Measurements from ENCODE around the gene ZFP62. TPM values are rescaled to one million over a fixed set of nuclear protein-coding genes. Genes with fewer than 3 reads are reported as not detected.

ZFP62 gene
- total and polyA plus RNA-seq, 8 donors = 10.4 to 23.9 (median 14.6) TPM

DNA sequence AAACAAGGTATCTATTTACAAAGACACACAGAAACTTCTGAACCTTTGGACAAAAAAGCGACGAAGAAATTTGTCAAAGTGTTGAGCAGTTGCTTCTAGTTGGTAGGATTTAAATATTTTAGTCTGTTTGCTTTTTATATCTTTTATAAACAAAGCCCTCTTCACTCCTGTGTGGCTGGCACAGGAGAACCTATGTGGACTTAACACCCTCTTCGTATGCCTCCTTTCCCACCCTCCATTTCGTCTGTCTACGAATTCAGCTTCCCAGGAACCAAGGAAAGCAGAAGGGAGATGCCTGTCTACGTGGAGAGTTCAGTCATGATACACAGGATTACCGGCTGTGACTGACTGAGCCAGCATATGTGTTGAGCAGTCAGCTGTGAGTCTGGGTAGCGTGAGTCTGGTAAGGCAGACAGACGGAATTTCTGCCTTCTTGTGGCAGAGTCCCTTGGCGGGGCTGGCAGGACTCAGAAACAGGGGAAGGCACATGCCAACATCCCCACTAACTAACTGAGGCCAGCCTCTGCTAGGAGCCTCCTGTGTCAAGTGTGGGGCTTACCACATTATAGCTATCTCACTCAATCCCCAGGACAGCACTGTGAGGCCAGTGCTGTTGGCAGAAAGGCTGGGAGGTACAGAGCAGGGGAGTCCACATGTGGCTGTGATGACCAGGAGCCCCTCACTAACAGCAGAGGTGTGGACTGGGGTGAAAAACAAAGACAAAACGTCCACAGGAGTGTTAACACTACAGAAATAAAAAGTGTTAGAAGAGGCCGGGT is 13.9 kb upstream of the ZFP62 start:
- Histone ChIP-seq H3K4me1 (peaks cover 6 to 8% (median 7%) of the 10 kb centered on the region in 3 donors), H3K27me3 (no peaks in the 10 kb centered on the region), H3K36me3 (no peaks in the 10 kb centered on the region), H3K27ac (peak overlapping the region in 3 of 4 donors; percentile 7 to 62 (median 12)), H3K9me3 (no peaks in the 10 kb centered on the region), H3K4me3 (no peak overlapping the region)
- DNase-seq = no peak
- no peak for FAIRE-seq
- WGBS, 2 donors = 38 to 50% methylated on average over 12 of the region's 12 CpGs
- intact Hi-C loops (cut with DNase I) = no loop called here
- TF ChIP-seq, protein P1, sequence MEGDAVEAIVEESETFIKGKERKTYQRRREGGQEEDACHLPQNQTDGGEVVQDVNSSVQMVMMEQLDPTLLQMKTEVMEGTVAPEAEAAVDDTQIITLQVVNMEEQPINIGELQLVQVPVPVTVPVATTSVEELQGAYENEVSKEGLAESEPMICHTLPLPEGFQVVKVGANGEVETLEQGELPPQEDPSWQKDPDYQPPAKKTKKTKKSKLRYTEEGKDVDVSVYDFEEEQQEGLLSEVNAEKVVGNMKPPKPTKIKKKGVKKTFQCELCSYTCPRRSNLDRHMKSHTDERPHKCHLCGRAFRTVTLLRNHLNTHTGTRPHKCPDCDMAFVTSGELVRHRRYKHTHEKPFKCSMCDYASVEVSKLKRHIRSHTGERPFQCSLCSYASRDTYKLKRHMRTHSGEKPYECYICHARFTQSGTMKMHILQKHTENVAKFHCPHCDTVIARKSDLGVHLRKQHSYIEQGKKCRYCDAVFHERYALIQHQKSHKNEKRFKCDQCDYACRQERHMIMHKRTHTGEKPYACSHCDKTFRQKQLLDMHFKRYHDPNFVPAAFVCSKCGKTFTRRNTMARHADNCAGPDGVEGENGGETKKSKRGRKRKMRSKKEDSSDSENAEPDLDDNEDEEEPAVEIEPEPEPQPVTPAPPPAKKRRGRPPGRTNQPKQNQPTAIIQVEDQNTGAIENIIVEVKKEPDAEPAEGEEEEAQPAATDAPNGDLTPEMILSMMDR (IDR thresholded peaks at IDR 0.05) = no peak
- peak; percentile 67 to 74 (median 72) for ATAC-seq

DNA sequence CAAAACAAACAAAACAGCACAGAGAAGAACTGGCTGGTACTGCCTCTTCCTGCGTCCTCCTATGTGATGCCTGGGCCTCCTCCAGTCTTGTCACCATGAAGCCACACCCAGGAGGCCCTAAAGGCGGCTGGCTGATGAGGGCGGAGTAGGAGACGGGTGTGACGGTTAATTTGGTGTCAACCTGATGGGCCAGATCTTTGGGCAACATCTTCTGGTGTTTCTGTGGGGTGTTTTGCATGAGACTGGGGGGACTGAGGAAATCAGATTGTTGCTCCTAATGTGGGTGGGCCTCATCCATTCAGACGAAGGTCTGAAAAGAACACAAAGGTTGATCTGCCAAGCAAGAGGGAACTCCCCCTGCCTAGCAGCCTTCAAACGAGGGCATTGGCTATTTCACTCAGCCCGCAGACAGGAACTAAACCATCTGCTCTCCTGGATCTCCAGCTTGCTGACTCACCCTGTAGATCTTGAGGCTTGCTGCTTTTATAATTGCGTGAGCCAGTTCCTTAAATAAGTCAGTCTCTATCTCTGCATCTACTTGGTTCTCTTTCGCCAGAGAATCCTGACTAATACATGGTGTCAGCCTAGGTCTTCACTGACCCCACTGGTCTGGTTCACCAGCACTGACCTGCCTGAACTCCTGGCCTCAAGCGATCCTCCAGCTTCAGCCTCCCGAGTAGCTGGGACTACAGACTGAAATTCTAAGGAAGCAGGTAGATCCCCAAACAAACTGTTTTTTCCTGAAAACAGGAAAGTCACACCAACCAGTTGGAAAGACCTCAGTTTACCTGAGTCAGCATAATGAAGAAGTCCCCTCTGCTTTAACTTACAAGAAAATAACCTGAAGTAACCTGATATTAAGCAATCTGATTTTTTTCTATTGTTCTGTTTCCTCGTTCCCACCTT is 12.8 kb upstream of the ZFP62 start:
- TF ChIP-seq, protein P1 (IDR thresholded peaks at IDR 0.05) = no peak
- H3K27me3 ChIP-seq = no peaks in the 10 kb centered on the region
- peaks cover 6 to 8% (median 7%) of the 10 kb centered on the region in 3 donors for H3K4me1 ChIP-seq
- WGBS, 2 donors = 66 to 70% methylated on average over 13 of the region's 13 CpGs
- H3K9me3 ChIP-seq = no peaks in the 10 kb centered on the region
- intact Hi-C loops (cut with DNase I) = no loop called here
- FAIRE-seq = no peak
- ATAC-seq = peak; percentile 51 to 79 (median 64)
- H3K36me3 ChIP-seq = no peaks in the 10 kb centered on the region
- peak in 2 of 6 donors; percentile 45 to 52 for DNase-seq
- H3K4me3 ChIP-seq = no peak overlapping the region
- peak overlapping the region in 3 of 4 donors; percentile 6 to 62 (median 7) for H3K27ac ChIP-seq

DNA sequence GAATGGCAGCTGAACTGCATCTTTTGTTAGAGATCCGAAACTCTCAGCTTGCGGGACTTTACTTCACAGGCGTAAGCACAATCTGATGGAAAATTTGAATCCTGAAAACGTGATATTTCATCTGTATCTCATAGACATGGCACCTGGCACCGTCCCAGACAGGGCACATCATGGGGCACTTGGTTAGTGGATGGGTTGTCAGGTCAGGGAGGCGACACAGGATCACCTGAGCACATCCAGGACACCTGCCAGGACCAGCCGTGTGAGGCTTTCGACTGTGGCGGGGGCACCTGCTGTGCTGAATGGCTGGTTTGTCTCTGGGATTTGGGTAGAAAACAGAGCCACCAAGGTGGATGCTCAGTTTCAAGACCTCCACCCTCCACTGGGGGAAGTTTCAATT is 11.3 kb upstream of the ZFP62 start:
- no peaks in the 10 kb centered on the region for H3K9me3 ChIP-seq
- H3K4me3 ChIP-seq = no peak overlapping the region
- H3K27ac ChIP-seq = no peak overlapping the region
- ATAC-seq (no peak), FAIRE-seq (no peak), DNase-seq (no peak)
- intact Hi-C loops (cut with DNase I) = no loop called here
- H3K36me3 ChIP-seq = no peaks in the 10 kb centered on the region
- WGBS, 2 donors = 87 to 89% methylated on average over 9 of the region's 9 CpGs
- peaks cover 6 to 8% (median 7%) of the 10 kb centered on the region in 3 donors for H3K4me1 ChIP-seq
- TF ChIP-seq, protein P1 (IDR thresholded peaks at IDR 0.05) = no peak
- H3K27me3 ChIP-seq = no peaks in the 10 kb centered on the region

DNA sequence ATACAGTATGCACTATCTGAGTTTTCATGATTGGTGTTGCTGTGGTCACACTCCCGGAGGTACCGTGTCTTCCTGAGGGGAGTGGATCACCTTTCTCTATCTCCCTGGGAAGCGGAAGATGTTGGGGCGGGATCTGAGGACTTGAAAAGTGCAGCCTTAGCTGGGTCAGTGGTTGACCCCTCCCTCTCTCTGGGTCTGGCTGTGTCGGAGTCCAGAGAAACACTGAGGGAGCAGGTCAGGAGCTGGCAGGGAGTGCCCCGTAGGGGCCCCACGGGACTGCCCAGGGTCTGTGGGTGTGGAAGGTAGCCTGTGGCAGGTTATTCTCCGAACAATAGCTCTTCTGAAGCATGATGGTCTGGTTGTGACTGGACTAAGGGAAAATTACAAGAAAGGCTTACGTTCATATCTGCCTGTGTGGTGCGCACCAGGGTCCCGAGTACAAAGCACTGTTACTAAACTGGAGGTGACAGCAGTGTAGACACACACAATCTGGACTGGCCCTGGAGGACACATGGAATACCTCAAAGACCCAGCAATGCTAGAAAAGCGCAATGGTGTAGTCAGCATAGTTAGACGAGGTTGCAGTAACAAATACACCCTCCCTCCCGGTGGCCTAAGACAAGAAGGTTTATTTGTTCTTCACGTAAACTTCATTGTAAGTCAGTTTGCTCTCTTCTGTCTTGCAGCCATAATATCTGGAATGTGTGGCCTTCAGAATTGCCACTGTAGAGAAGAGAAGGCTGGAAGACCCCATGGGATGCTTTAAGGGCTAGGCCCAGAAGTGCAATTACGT is 9.4 kb upstream of the ZFP62 start:
- Histone ChIP-seq H3K27me3 (no peaks in the 10 kb centered on the region), H3K36me3 (no peaks in the 10 kb centered on the region), H3K27ac (no peak overlapping the region), H3K4me1 (peaks cover 6 to 21% (median 15%) of the 10 kb centered on the region in 3 donors), H3K4me3 (no peak overlapping the region), H3K9me3 (no peaks in the 10 kb centered on the region)
- WGBS, 2 donors = 73 to 82% methylated on average over 16 of the region's 16 CpGs
- DNase-seq = no peak
- no peak for FAIRE-seq
- intact Hi-C loops (cut with DNase I) = no loop called here
- no peak for ATAC-seq
- TF ChIP-seq, protein P1 (IDR thresholded peaks at IDR 0.05) = no peak

Measured in pancreas (tissue), 10 donors.